H7 (cell line): ENCODE results near the gene PDE11A. TPM values are rescaled to one million over a fixed set of nuclear protein-coding genes. Genes with fewer than 3 reads are reported as not detected.

Experiments used
- DNase-seq: peaks from one replicate; pipeline ENCODE4 v3.0.0; 2012
- H3K27me3 ChIP-seq: 2 replicates; pipeline ENCODE4 v1.6.0; 2011; ENCODE audit warnings: mild to moderate bottlenecking, low read length; ENCODE audit not compliant: control insufficient read depth, insufficient read depth
- H3K36me3 ChIP-seq: replicated peaks from 2 replicates; pipeline ENCODE4 v1.5.1; 2011; ENCODE audit warnings: low read length; ENCODE audit not compliant: control insufficient read depth, insufficient read depth
- H3K4me3 ChIP-seq: 2 replicates; pipeline ENCODE4 v1.5.1; 2011; ENCODE audit warnings: low read depth, mild to moderate bottlenecking, control low read depth, low read length, moderate library complexity; ENCODE audit not compliant: insufficient read depth
- total RNA-seq: library from RNA; depleted of rRNA; stranded (reverse); fragments of >200 nt; shearing (Covaris generic); gene quantifications from 2 replicates; pipeline ENCODE4 v1.2.3, GENCODE V29; 2014; rRNA removed

The PDE11A gene
- 0.18 and 1.2 TPM in 2 replicates for total RNA-seq

GRCh38 chr2:178072383-178073301 is at the start of gene PDE11A:
Gene PDE11A, minus strand, starts transcription at chr2:178072777. Its CDS starts 340 bp downstream, at chr2:178072437.
- Histone ChIP-seq H3K36me3 (no peaks in the 10 kb centered on the region), H3K27me3 (peaks cover 11% of the 10 kb centered on the region), H3K4me3 (peak within 1 kb of the TSS; percentile 72)
- DNase-seq = peak; percentile 84

DNA sequence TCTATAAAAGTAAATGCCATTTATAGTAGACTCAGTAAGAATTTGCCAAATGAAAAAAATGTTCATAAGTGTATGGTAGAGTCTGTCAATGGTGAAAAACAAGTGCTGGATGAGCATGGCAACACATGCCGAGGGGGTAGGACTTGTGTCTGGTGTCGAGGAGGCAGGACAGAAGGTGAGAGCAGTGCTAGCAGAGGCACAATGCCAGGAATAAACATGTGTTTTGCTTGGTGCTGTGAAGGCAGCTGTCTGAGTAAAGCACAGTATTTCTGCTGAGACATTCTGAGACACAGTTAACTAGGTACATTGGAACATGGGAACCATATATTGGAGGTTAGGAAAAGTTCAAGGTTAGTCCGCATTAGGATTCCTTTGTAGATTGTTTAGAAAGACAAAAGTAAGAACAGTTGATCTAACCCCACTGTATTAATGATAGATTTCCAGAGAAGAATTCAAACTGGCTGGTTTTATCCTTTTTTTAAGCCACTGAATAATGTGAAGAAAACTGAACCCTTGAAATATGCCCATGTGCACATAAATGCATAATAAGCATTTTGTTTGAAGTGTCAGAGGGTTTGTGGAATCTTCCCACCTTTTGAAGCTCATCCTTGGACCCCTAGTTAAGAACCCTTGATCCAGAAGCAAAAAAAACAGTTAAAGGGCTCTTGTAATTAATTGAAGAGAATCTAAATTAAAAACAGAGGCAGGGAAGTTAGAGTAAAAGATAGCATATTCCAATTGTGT is 46.8 kb upstream of the PDE11A start:
- no peaks in the 10 kb centered on the region for H3K36me3 ChIP-seq

DNA sequence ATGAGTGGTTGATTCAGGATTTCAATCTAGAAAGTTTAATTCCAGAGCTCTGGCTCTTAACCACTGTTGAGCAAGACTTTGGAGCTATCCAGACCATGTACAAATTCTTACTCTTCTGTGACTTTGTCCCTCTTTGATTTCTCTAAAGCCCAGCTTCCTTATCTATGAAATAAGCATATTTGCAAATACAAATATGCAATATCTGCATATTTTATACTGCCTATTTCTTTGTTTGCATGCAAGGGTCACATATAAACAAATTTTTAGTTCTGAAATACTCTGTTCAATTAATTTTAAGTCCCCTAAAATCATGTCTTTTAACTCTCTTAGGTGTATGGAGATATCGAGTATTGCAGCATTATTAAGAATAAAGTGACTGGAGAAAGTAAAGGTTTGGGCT is 45.1 kb upstream of the PDE11A start:
- DNase-seq = no peak
- Histone ChIP-seq H3K4me3 (no peak overlapping the region), H3K36me3 (no peaks in the 10 kb centered on the region), H3K27me3 (no peaks in the 10 kb centered on the region)

More for the DNA sequence above, 46.8 kb upstream of the PDE11A start:
- no peak for DNase-seq
- no peaks in the 10 kb centered on the region for H3K27me3 ChIP-seq
- H3K4me3 ChIP-seq = no peak overlapping the region

DNA sequence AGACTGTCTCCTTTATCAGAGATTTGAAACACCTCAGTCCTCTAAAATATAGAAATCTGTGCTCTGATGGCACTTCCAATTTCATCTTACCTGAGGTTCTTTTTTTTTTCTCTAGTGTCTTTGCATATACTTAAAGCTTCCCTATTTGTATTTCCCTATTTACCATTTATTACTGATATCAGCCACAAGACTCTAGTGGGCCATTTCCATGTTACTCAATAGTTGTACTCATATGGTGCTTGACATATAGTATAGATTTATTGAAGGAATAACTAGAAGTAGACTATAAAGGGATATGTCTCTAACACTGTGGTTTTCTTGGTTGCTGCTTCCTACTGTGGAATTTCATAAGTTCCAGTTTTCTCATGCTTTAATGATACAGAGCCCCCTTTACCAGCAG is 42.7 kb upstream of the PDE11A start:
- no peaks in the 10 kb centered on the region for H3K27me3 ChIP-seq
- H3K4me3 ChIP-seq = no peak overlapping the region
- no peak for DNase-seq
- H3K36me3 ChIP-seq = no peaks in the 10 kb centered on the region

- DNase-seq = no peak
- no peak overlapping the region for H3K4me3 ChIP-seq
- H3K36me3 ChIP-seq = no peaks in the 10 kb centered on the region
- H3K27me3 ChIP-seq = no peaks in the 10 kb centered on the region
Measured at GRCh38 chr2:178114462-178114861, 41.9 kb upstream of the PDE11A start.

- Histone ChIP-seq H3K27me3 (no peaks in the 10 kb centered on the region), H3K4me3 (peak within 1 kb of the TSS; percentile 80), H3K36me3 (no peaks in the 10 kb centered on the region)
- peak; percentile 91 for DNase-seq
Measured at GRCh38 chr2:178112202-178113152, 39.9 kb upstream of the PDE11A start, which contains the start of gene RBM45. Gene RBM45, plus strand, starts transcription at chr2:178112437. Its CDS starts 110 bp downstream, at chr2:178112547.

GRCh38 chr2:178111743-178112142 is 39.2 kb upstream of the PDE11A start:
- no peaks in the 10 kb centered on the region for H3K27me3 ChIP-seq
- no peak overlapping the region for H3K4me3 ChIP-seq
- DNase-seq = no peak
- H3K36me3 ChIP-seq = no peaks in the 10 kb centered on the region

- Histone ChIP-seq H3K36me3 (no peaks in the 10 kb centered on the region), H3K4me3 (no peak overlapping the region), H3K27me3 (no peaks in the 10 kb centered on the region)
- DNase-seq = no peak
Measured at GRCh38 chr2:178110681-178111080, 38.1 kb upstream of the PDE11A start.

- no peaks in the 10 kb centered on the region for H3K36me3 ChIP-seq
- H3K4me3 ChIP-seq = no peak overlapping the region
- H3K27me3 ChIP-seq = no peaks in the 10 kb centered on the region
- DNase-seq = peak; percentile 35
Measured at GRCh38 chr2:178109813-178110212, 37.2 kb upstream of the PDE11A start.

DNA sequence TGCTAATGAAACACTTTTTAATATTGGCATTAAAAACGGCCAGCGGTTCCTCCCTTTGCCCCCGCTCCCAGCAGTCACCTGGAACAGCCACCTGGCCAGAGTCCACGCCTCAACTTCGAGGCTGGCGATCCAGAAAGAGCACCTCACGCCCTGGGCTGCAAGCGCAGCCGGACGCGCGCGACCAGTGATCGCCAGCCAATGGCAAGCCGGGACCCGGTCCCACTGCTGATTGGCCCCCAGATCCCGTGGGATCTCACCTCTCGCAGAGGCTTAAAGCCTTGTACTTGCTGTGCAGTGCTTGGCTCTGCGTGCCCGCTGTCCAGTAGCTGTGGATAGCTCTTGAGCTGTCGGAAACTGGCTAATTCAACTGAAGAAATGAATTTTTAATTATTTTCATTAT is 35.6 kb upstream of the PDE11A start:
- Histone ChIP-seq H3K4me3 (no peak overlapping the region), H3K27me3 (no peaks in the 10 kb centered on the region), H3K36me3 (no peaks in the 10 kb centered on the region)
- DNase-seq = peak; percentile 21

- Histone ChIP-seq H3K36me3 (no peaks in the 10 kb centered on the region), H3K4me3 (no peak overlapping the region), H3K27me3 (no peaks in the 10 kb centered on the region)
- no peak for DNase-seq
Measured at GRCh38 chr2:178106053-178106452, 33.5 kb upstream of the PDE11A start.

DNA sequence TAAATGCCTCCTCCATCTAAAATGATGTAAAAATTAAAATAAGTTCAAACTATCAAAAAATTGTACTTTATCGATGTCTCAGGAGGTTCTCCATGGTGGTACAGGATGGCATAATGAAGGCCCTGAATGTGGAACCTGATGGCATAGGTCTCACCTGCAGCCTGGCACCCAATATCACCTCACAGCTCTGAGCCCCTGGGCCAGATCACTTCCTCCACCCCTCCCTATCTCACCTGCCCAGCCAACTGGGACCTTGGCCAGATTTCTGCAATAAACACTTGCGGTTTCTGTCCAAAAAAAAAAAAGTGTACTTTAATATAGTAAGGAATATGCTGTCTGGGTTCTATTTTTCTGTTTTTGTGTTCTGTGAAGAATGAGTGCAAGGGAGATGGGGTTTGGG is 33.0 kb upstream of the PDE11A start:
- no peaks in the 10 kb centered on the region for H3K27me3 ChIP-seq

GRCh38 chr2:178101321-178102079 is 28.9 kb upstream of the PDE11A start:
- no peak for DNase-seq
- H3K36me3 ChIP-seq = no peaks in the 10 kb centered on the region
- H3K4me3 ChIP-seq = no peak overlapping the region
- no peaks in the 10 kb centered on the region for H3K27me3 ChIP-seq

More for the DNA sequence above, 33.0 kb upstream of the PDE11A start:
- Histone ChIP-seq H3K36me3 (no peaks in the 10 kb centered on the region), H3K4me3 (no peak overlapping the region)
- DNase-seq = no peak
